Astrocyte (in vitro differentiated cells and primary cell): ENCODE measurements around the gene DLGAP1. TPM values are rescaled to one million over a fixed set of nuclear protein-coding genes. Genes with fewer than 3 reads are reported as not detected.

Experiments
- DNase-seq: peaks from one replicate; pipeline ENCODE4 v3.0.0-alpha.2; 2010; ENCODE audit warnings: low read depth
- FAIRE-seq: peaks from 2 replicates; lab custom pipeline; 2011; peaks lifted over from hg19 to GRCh38; lab: Jason Lieb, UNC
- H2AFZ ChIP-seq: 2 replicates; pipeline ENCODE4 v1.6.0; 2012; ENCODE audit warnings: low read depth, low read length, inconsistent platforms
- H3K27ac ChIP-seq: 2 replicates; pipeline ENCODE4 v1.5.1; 2011; ENCODE audit warnings: low read depth, low read length, inconsistent platforms
- H3K27me3 ChIP-seq: 2 replicates; pipeline ENCODE4 v1.6.0; 2011; ENCODE audit warnings: low read length, inconsistent platforms; ENCODE audit not compliant: insufficient read depth
- H3K36me3 ChIP-seq: 2 replicates; pipeline ENCODE4 v1.5.1; 2011; ENCODE audit warnings: low read length, inconsistent platforms; ENCODE audit not compliant: insufficient read depth
- H3K4me1 ChIP-seq: 2 replicates; pipeline ENCODE4 v1.5.1; 2011; ENCODE audit warnings: low read length, inconsistent platforms; ENCODE audit not compliant: insufficient read depth
- H3K4me2 ChIP-seq: 2 replicates; pipeline ENCODE4 v1.6.0; 2012; ENCODE audit warnings: low read length, inconsistent platforms
- H3K4me3 ChIP-seq: 2 replicates; pipeline ENCODE4 v1.5.1; 2011; ENCODE audit warnings: low read depth, mild to moderate bottlenecking, low read length, inconsistent platforms; ENCODE audit not compliant: insufficient read depth
- H3K79me2 ChIP-seq: 2 replicates; pipeline ENCODE4 v1.6.0; 2012; ENCODE audit warnings: mild to moderate bottlenecking, low read length, inconsistent platforms; ENCODE audit not compliant: insufficient read depth
- H3K9ac ChIP-seq: 2 replicates; pipeline ENCODE4 v1.6.0; 2012; ENCODE audit warnings: mild to moderate bottlenecking, low read length, inconsistent platforms
- H3K9me3 ChIP-seq: 2 replicates; pipeline ENCODE4 v1.5.1; 2012; ENCODE audit warnings: low read depth, mild to moderate bottlenecking, low read length, inconsistent platforms; ENCODE audit not compliant: insufficient read depth
- H4K20me1 ChIP-seq: 2 replicates; pipeline ENCODE4 v1.6.0; 2012; ENCODE audit warnings: low read length, inconsistent platforms; ENCODE audit not compliant: insufficient read depth
- H3K27ac Mint-ChIP-seq: one replicate; pipeline ENCODE4 v1.8.0; 2021; ENCODE audit warnings: mild to moderate bottlenecking, mixed read lengths; ENCODE audit not compliant: unreplicated experiment
- H3K27me3 Mint-ChIP-seq: one replicate; pipeline ENCODE4 v1.8.0; 2021; ENCODE audit warnings: low read depth, mixed read lengths; ENCODE audit not compliant: unreplicated experiment
- H3K36me3 Mint-ChIP-seq: one replicate; pipeline ENCODE4 v1.8.0; 2021; ENCODE audit warnings: low read depth, mixed read lengths; ENCODE audit not compliant: unreplicated experiment
- H3K4me1 Mint-ChIP-seq: one replicate; pipeline ENCODE4 v1.8.0; 2021; ENCODE audit warnings: low read depth, mixed read lengths; ENCODE audit not compliant: unreplicated experiment
- H3K4me3 Mint-ChIP-seq: one replicate; pipeline ENCODE4 v1.8.0; 2021; ENCODE audit warnings: mild to moderate bottlenecking, moderate library complexity, mixed read lengths; ENCODE audit not compliant: unreplicated experiment
- H3K9me3 Mint-ChIP-seq: one replicate; pipeline ENCODE4 v1.8.0; 2021; ENCODE audit warnings: mild to moderate bottlenecking, mixed read lengths; ENCODE audit not compliant: unreplicated experiment
- EZH2 ChIP-seq: IDR thresholded peaks from 2 replicates; pipeline ENCODE4 v1.6.1; 2012; ENCODE audit warnings: mild to moderate bottlenecking, low read length, inconsistent platforms; ENCODE audit not compliant: insufficient read depth
- total RNA-seq: library from RNA; stranded (reverse); gene quantifications from 2 replicates; pipeline ENCODE4 v1.2.1, GENCODE V29; 2021
- TF ChIP-seq, protein P1 (sequence below): IDR thresholded peaks from 2 replicates; pipeline ENCODE4 v1.5.1; 2011; ENCODE audit warnings: low read depth, mild to moderate bottlenecking, inconsistent platforms, low read length, moderate library complexity; ENCODE audit not compliant: insufficient read depth

DLGAP1 gene
- total RNA-seq, 1 donor from 2014 or later = 2.3 TPM

- no peaks in the 10 kb centered on the region for H4K20me1 ChIP-seq
- H3K4me1 ChIP-seq = peaks cover 17% of the 10 kb centered on the region
- H3K4me1 Mint-ChIP-seq = peaks cover 17% of the 10 kb centered on the region
- H3K27me3 ChIP-seq = no peaks in the 10 kb centered on the region
- DNase-seq = no peak
- FAIRE-seq = no peak
- H3K4me2 ChIP-seq = no peak overlapping the region
- no peak overlapping the region for H3K9ac ChIP-seq
- no peak overlapping the region for H3K27ac ChIP-seq
- no peaks in the 10 kb centered on the region for H3K27me3 Mint-ChIP-seq
- peaks cover 3% of the 10 kb centered on the region for H3K9me3 Mint-ChIP-seq
- no peaks in the 10 kb centered on the region for H3K9me3 ChIP-seq
- H3K79me2 ChIP-seq = no peaks in the 10 kb centered on the region
- H3K36me3 ChIP-seq = no peaks in the 10 kb centered on the region
- H3K4me3 Mint-ChIP-seq = no peak overlapping the region
- H3K36me3 Mint-ChIP-seq = no peaks in the 10 kb centered on the region
- no peak for TF ChIP-seq EZH2
- TF ChIP-seq, protein P1, sequence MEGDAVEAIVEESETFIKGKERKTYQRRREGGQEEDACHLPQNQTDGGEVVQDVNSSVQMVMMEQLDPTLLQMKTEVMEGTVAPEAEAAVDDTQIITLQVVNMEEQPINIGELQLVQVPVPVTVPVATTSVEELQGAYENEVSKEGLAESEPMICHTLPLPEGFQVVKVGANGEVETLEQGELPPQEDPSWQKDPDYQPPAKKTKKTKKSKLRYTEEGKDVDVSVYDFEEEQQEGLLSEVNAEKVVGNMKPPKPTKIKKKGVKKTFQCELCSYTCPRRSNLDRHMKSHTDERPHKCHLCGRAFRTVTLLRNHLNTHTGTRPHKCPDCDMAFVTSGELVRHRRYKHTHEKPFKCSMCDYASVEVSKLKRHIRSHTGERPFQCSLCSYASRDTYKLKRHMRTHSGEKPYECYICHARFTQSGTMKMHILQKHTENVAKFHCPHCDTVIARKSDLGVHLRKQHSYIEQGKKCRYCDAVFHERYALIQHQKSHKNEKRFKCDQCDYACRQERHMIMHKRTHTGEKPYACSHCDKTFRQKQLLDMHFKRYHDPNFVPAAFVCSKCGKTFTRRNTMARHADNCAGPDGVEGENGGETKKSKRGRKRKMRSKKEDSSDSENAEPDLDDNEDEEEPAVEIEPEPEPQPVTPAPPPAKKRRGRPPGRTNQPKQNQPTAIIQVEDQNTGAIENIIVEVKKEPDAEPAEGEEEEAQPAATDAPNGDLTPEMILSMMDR = no peak
- no peak overlapping the region for H3K4me3 ChIP-seq
- no peak overlapping the region for H2AFZ ChIP-seq
- H3K27ac Mint-ChIP-seq = no peak overlapping the region
Observed at GRCh38 chr18:3691705-3692104, 763.4 kb downstream of the DLGAP1 start.

DNA sequence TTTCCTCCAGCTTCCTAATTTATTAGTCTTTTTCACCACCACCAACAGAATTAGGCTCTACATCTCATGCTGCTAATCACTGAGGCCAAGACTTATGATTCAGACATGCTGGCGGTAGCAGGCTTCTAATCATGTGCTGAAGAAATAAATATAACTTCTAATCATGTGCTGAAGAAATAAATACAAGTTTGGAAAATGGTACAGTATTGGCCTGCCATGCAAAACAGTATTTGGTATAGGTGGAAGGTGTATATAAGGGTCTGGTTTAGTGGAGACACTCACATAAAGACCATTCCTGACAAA, 764.4 kb downstream of the DLGAP1 start:
- no peak overlapping the region for H3K4me3 Mint-ChIP-seq
- TF ChIP-seq, protein P1 = no peak
- no peak for TF ChIP-seq EZH2
- H3K4me1 Mint-ChIP-seq = peaks cover 17% of the 10 kb centered on the region
- H3K4me3 ChIP-seq = no peak overlapping the region
- H3K27me3 ChIP-seq = no peaks in the 10 kb centered on the region
- no peaks in the 10 kb centered on the region for H3K36me3 ChIP-seq
- no peaks in the 10 kb centered on the region for H3K9me3 Mint-ChIP-seq
- H3K36me3 Mint-ChIP-seq = no peaks in the 10 kb centered on the region
- no peak overlapping the region for H3K4me2 ChIP-seq
- H3K79me2 ChIP-seq = no peaks in the 10 kb centered on the region
- H3K27ac ChIP-seq = no peak overlapping the region
- no peak overlapping the region for H3K27ac Mint-ChIP-seq
- DNase-seq (no peak), FAIRE-seq (no peak)
- H4K20me1 ChIP-seq = no peaks in the 10 kb centered on the region
- no peaks in the 10 kb centered on the region for H3K27me3 Mint-ChIP-seq
- no peaks in the 10 kb centered on the region for H3K9me3 ChIP-seq
- peaks cover 17% of the 10 kb centered on the region for H3K4me1 ChIP-seq
- no peak overlapping the region for H3K9ac ChIP-seq
- H2AFZ ChIP-seq = no peak overlapping the region

- Histone ChIP-seq H3K4me3 (no peak overlapping the region), H3K9ac (no peak overlapping the region), H3K79me2 (no peaks in the 10 kb centered on the region), H3K4me1 (peaks cover 17% of the 10 kb centered on the region), H3K27ac (no peak overlapping the region), H2AFZ (no peak overlapping the region), H4K20me1 (no peaks in the 10 kb centered on the region), H3K36me3 (no peaks in the 10 kb centered on the region), H3K9me3 (no peaks in the 10 kb centered on the region), H3K4me2 (no peak overlapping the region), H3K27me3 (no peaks in the 10 kb centered on the region)
- Mint-ChIP-seq H3K27ac (peak overlapping the region; percentile 41), H3K4me3 (no peak overlapping the region), H3K27me3 (no peaks in the 10 kb centered on the region), H3K9me3 (no peaks in the 10 kb centered on the region), H3K4me1 (peaks cover 17% of the 10 kb centered on the region), H3K36me3 (no peaks in the 10 kb centered on the region)
- TF ChIP-seq EZH2 = no peak
- no peak for DNase-seq
- FAIRE-seq = no peak
Observed at GRCh38 chr18:3689986-3690763, 764.9 kb downstream of the DLGAP1 start.
